ENCODE results near the gene SLC51B. TPM values are rescaled to one million over a fixed set of nuclear protein-coding genes. Genes with fewer than 3 reads are reported as not detected.
"Not testable (repeated sequence)": the region's sequence is repeated elsewhere in the genome, so short reads cannot be mapped to it uniquely, and the experiment has no call there.

The SLC51B gene
- total RNA-seq, 2 donors from 2014 or later = not detected

DNA sequence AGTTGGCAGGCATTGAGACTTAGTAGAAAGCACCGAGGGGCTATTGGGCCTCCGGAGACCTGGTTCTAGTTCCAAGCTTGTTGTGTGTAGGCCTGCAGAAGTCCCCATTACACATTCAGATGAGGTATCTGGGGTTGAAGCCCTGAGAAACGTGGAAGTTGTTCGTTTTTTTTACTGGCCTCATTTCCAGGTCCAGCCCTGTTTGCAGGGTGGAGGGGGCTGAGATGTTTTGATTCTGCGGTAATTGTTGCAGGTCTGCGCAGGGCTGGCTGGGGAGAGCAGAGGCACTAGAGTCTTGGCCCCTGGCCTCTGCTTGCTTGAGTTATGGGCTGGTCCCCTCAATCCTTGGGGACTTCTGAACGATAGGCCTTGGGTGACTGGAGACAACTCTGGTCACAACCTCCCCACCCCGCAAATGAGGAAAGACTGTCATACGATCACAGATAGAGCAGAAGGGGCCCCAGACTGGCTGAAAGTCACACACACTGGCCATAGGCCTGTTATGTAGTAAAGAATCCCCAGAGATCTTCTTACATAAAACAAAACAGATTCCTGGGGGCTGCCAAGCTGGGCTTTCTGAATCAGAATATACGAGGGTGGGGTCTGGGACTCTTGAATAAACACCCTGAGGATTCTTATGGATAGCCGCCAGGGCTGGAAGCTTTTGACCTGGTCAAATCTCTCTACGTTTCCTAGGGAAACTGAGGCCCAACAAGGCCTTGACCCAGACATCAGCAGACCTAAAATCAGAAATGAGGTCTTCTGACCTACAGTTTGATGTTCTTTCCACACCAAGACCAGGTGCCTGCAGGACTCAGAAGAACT is 47.0 kb downstream of the SLC51B start:
- ATAC-seq (ENCODE audit: insufficient number of reproducible peaks, low FRiP score, low read depth) (no peak), DNase-seq (ENCODE audit: low spot score) (no peak)
- peaks cover 34 to 89% of the 10 kb centered on the region in 2 donors for H3K4me1 ChIP-seq (ENCODE audit: control insufficient read depth in 1 of 2, low read depth in 2 of 2)

DNA sequence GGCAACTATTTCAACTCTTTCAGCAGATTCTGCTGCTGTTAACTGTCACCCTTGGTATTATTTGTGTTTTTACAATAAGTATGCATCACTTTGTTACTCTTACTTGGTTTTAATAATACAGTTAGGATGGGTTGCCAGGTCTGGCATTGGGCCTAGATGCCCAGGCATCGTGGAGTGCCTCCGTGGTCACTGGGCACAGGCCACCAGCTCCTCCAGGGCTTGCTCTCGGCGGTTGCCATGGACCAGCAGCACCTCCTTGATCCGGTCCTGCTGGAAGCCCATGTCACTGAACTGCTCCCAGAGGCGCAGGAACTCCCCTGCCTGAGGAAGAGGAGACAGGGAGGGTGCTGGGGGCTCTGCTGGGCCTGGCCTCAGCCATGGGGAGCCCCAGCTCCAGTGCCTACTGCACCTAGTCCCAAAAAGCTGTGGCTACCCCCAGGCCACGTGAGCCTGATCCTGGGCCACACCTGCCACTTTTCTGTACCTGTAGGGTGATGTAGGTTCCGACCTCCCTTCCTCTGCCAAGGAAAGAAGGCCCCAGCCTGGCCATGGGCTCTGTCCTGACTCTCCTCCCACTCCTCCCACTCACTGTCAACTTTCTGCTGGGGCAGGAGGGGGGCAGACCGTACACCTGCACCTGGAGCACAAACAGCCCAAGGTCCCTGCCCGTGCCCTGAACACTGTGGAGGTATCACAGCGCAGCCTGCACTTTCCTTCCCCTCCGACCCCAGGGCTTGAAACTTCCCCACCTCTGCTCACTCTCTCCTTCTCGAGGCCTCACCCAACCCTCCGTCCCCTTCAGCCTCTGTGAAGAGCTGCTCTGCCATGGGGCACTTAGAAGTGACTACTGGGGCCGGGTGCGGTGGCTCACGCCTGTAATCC is 48.0 kb downstream of the SLC51B start:
- H3K27ac ChIP-seq = peak overlapping the region; percentile 96 to 99
- peaks cover 27 to 81% of the 10 kb centered on the region in 2 donors for H3K4me1 ChIP-seq (ENCODE audit: control insufficient read depth in 1 of 2, low read depth in 2 of 2)
- H3K36me3 ChIP-seq = peaks cover 9% of the 10 kb centered on the region
- no peaks in the 10 kb centered on the region for H3K9me3 ChIP-seq
- DNase-seq (ENCODE audit: low spot score) = no peak
- no peak for ATAC-seq (ENCODE audit: insufficient number of reproducible peaks, low FRiP score, low read depth)
- no peaks in the 10 kb centered on the region for H3K27me3 ChIP-seq (replicated peaks; ENCODE audit: insufficient read depth)
- no peak overlapping the region for H3K4me3 ChIP-seq
- TF ChIP-seq, protein P1, sequence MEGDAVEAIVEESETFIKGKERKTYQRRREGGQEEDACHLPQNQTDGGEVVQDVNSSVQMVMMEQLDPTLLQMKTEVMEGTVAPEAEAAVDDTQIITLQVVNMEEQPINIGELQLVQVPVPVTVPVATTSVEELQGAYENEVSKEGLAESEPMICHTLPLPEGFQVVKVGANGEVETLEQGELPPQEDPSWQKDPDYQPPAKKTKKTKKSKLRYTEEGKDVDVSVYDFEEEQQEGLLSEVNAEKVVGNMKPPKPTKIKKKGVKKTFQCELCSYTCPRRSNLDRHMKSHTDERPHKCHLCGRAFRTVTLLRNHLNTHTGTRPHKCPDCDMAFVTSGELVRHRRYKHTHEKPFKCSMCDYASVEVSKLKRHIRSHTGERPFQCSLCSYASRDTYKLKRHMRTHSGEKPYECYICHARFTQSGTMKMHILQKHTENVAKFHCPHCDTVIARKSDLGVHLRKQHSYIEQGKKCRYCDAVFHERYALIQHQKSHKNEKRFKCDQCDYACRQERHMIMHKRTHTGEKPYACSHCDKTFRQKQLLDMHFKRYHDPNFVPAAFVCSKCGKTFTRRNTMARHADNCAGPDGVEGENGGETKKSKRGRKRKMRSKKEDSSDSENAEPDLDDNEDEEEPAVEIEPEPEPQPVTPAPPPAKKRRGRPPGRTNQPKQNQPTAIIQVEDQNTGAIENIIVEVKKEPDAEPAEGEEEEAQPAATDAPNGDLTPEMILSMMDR (IDR thresholded peaks at IDR 0.05) = no peak

More for the DNA sequence above, 47.0 kb downstream of the SLC51B start:
- peaks cover under 1% of the 10 kb centered on the region for H3K36me3 ChIP-seq
- TF ChIP-seq, protein P1 (IDR thresholded peaks at IDR 0.05) = no peak
- H3K27me3 ChIP-seq (replicated peaks; ENCODE audit: insufficient read depth) = no peaks in the 10 kb centered on the region
- no peak overlapping the region for H3K4me3 ChIP-seq
- peak overlapping the region; percentile 96 to 99 for H3K27ac ChIP-seq
- no peaks in the 10 kb centered on the region for H3K9me3 ChIP-seq

DNA sequence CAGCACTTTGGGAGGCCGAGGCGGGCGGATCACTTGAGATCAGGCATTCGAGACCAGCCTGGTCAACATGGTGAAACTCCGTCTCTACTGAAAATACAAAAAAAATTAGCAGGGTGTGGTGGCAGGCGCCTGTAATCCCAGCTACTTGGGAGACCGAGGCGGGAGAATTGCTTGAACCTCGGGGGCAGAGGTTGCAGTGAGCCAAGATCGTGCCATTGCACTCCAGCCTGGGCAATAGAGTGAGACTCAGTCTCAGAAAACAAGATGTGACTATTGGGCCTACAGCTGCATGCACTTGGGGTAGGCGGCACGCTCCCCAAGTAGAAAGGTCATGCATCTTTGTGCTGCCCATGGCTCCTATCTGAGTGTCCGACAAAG is 48.6 kb downstream of the SLC51B start:
- peaks cover 22 to 76% of the 10 kb centered on the region in 2 donors for H3K4me1 ChIP-seq (ENCODE audit: control insufficient read depth in 1 of 2, low read depth in 2 of 2)
- not testable (repeated sequence) for ATAC-seq (ENCODE audit: insufficient number of reproducible peaks, low FRiP score, low read depth); H3K4me3 ChIP-seq; H3K9me3 ChIP-seq; H3K27me3 ChIP-seq (replicated peaks; ENCODE audit: insufficient read depth); DNase-seq (ENCODE audit: low spot score)
- H3K36me3 ChIP-seq = peaks cover 15% of the 10 kb centered on the region
- H3K27ac ChIP-seq = peak overlapping the region; percentile 96 to 99

DNA sequence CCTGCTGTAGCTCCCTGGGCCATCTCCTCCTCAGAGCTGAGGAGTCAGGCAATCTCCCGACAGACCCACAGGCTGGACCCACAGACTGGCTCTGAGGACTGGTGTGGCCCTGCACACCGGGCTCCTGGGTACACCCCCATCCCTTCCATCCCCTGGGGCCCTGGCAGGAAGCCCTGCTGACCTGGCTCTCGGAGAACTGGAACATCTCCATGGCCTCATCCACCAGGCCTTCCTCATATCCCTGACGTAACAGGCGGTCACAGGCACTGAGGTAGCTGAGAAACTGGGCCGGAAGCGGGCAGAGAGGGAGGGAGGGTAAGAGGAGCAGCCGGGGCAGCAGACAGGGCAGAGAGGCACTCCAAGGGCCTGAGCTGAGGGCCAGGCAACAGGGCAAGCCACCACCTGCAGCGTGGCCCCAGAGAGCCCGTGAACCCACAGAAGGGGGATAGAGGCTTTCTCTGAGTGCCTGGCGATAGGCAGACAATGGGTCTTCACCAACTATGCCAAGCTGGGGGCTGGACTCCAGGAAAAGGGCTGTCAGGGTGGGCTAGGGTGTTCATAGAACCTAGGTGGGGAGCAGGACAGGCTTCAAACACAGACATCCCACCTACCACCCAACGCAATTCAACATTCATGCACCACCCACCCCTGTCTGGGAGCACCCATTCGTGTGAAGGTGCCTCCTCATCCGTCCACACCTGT is 49.3 kb downstream of the SLC51B start:
- H3K4me3 ChIP-seq = no peak overlapping the region
- no peak for DNase-seq (ENCODE audit: low spot score)
- peak overlapping the region; percentile 96 to 99 for H3K27ac ChIP-seq
- TF ChIP-seq, protein P1 (IDR thresholded peaks at IDR 0.05) = no peak
- H3K36me3 ChIP-seq = peaks cover 21% of the 10 kb centered on the region
- peak; percentile 1 for ATAC-seq (ENCODE audit: insufficient number of reproducible peaks, low FRiP score, low read depth)
- H3K27me3 ChIP-seq (replicated peaks; ENCODE audit: insufficient read depth) = no peaks in the 10 kb centered on the region
- no peaks in the 10 kb centered on the region for H3K9me3 ChIP-seq
- peaks cover 16 to 70% of the 10 kb centered on the region in 2 donors for H3K4me1 ChIP-seq (ENCODE audit: control insufficient read depth in 1 of 2, low read depth in 2 of 2)

DNA sequence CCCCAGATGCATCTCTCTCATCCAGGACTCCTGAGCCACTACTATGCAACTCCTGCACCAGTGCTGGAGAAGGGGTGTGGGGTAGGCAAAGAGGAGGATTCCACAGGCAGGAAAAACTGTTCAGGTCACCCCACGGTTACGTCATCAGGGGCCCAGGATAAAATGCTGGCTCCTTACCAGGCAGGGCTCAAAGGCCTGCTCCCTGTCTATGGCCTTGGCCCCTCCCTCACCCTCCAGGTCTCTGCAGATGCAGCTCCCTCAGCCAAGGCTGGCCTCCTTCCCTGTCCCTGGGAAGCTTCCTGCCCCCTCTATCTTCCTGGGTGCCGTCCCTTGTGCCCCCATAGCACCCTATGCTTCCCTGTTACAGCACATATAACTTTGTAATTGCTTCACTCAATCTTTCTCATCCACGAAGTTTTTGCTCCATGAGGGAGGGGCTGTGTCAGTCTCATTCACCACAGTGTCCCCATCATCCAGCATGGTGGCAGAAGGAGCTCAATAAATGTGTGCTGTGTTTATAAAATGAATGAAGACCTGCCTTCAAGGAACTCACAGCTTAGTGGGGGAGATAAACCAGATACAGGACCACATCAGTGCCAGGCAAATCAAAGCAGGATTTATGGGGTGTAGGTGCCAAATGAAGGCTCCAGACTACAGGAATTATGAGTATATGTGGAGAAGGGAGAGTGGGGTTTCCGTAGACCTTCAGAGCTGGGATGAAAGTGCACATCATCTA is 50.0 kb downstream of the SLC51B start:
- Histone ChIP-seq H3K9me3 (no peaks in the 10 kb centered on the region), H3K27me3 (replicated peaks; ENCODE audit: insufficient read depth) (no peaks in the 10 kb centered on the region), H3K36me3 (peaks cover 26% of the 10 kb centered on the region), H3K4me3 (no peak overlapping the region), H3K4me1 (ENCODE audit: control insufficient read depth in 1 of 2, low read depth in 2 of 2) (peaks cover 14 to 65% of the 10 kb centered on the region in 2 donors), H3K27ac (peak overlapping the region; percentile 96 to 99)
- DNase-seq (ENCODE audit: low spot score) (no peak), ATAC-seq (ENCODE audit: insufficient number of reproducible peaks, low FRiP score, low read depth) (no peak)
- TF ChIP-seq, protein P1 (IDR thresholded peaks at IDR 0.05) = no peak

Measured in thoracic aorta (tissue), 2 donors.